GM12872 (cell line): Measurements from ENCODE around the gene TMEM259.

Source experiments
- TF ChIP-seq, protein P1 (sequence below): IDR thresholded peaks from 3 replicates; pipeline ENCODE4 v1.5.1; 2011; ENCODE audit warnings: low read depth, mild to moderate bottlenecking, low read length, moderate library complexity; ENCODE audit not compliant: insufficient read depth

The TMEM259 gene

GRCh38 chr19:1009981-1010538 is 10.9 kb downstream of the TMEM259 start:
- TF ChIP-seq, protein P1, sequence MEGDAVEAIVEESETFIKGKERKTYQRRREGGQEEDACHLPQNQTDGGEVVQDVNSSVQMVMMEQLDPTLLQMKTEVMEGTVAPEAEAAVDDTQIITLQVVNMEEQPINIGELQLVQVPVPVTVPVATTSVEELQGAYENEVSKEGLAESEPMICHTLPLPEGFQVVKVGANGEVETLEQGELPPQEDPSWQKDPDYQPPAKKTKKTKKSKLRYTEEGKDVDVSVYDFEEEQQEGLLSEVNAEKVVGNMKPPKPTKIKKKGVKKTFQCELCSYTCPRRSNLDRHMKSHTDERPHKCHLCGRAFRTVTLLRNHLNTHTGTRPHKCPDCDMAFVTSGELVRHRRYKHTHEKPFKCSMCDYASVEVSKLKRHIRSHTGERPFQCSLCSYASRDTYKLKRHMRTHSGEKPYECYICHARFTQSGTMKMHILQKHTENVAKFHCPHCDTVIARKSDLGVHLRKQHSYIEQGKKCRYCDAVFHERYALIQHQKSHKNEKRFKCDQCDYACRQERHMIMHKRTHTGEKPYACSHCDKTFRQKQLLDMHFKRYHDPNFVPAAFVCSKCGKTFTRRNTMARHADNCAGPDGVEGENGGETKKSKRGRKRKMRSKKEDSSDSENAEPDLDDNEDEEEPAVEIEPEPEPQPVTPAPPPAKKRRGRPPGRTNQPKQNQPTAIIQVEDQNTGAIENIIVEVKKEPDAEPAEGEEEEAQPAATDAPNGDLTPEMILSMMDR, result no peak

GRCh38 chr19:1009041-1009980 is 11.6 kb downstream of the TMEM259 start:
- TF ChIP-seq, protein P1, result no peak

DNA sequence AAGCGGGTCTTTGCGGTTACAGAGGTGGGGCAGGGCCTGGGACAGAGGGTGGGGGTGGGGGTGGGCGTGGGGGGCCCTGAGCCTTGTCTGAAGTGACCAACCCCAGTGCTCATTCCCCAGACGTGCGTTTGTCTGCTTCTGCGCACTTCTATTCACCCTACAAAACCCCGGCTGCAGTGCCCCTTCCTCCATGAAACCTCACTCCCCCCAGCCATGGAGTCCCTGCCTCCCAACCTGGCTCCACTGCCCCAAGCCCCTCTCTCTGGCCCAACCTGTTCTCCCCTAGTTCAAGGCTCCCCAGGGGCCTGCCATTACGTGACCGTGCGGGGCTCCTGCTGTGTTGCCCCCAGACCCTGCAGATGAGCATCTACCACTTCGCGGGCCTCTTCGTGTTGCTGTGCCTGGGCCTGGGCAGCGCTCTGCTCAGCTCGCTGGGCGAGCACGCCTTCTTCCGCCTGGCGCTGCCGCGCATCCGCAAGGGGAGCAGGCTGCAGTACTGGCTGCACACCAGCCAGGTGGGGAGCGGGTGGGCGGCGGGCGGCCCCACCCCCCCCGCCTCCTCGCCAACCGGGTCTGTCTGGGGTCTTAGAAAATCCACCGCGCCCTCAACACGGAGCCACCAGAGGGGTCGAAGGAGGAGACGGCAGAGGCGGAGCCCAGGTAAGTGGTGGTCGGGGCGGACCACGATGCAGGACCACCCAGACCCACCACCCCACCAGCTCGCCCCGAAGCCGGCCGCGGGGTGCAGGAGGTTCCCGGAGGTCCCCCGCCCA is 12.5 kb downstream of the TMEM259 start:
- TF ChIP-seq, protein P1, result no peak

- TF ChIP-seq, protein P1, result no peak
Measured at GRCh38 chr19:1007399-1008251, 13.3 kb downstream of the TMEM259 start.

GRCh38 chr19:1006711-1007398 is 14.1 kb downstream of the TMEM259 start:
- TF ChIP-seq, protein P1, result no peak

- TF ChIP-seq, protein P1, result no peak
Measured at GRCh38 chr19:1004803-1005664, 15.9 kb downstream of the TMEM259 start.
